Stimulated activated CD4-positive, alpha-beta T cell treated with anti-CD3 and anti-CD28 coated beads, TNF-alpha, amount 100 ng/mL, for 48 hours (primary cell): ENCODE data around the gene CACNA2D4.
"Not testable (repeated sequence)": the region's sequence is repeated elsewhere in the genome, so short reads cannot be mapped to it uniquely, and the experiment has no call there.

ENCODE experiments used
- DNase-seq, 3 donors: peaks; one replicate each; pipeline ENCODE4 v3.0.0-alpha.2; 2020; ENCODE audit warnings: low read depth in 3 of 3

The CACNA2D4 gene

GRCh38 chr12:1832801-1833595, 85.5 kb downstream of the CACNA2D4 start:
- no peak for DNase-seq

GRCh38 chr12:1830981-1831963, 87.2 kb downstream of the CACNA2D4 start:
- DNase-seq, result no peak

GRCh38 chr12:1830401-1830845, 88.0 kb downstream of the CACNA2D4 start:
- no peak for DNase-seq

GRCh38 chr12:1829306-1829900, 89.0 kb downstream of the CACNA2D4 start:
- DNase-seq, result no peak

GRCh38 chr12:1828856-1829255, 89.6 kb downstream of the CACNA2D4 start:
- no peak for DNase-seq

- no peak for DNase-seq
Measured at GRCh38 chr12:1827826-1828805, 90.3 kb downstream of the CACNA2D4 start.

GRCh38 chr12:1826867-1827705, 91.4 kb downstream of the CACNA2D4 start:
- DNase-seq, result no peak

- no peak for DNase-seq
Measured at GRCh38 chr12:1826401-1826800, 92.1 kb downstream of the CACNA2D4 start.

GRCh38 chr12:1825382-1826102, 92.9 kb downstream of the CACNA2D4 start:
- no peak for DNase-seq

- no peak for DNase-seq
Measured at GRCh38 chr12:1823237-1823636, 95.2 kb downstream of the CACNA2D4 start.

GRCh38 chr12:1822699-1823098, 95.8 kb downstream of the CACNA2D4 start:
- no peak for DNase-seq

GRCh38 chr12:1821805-1822204, 96.6 kb downstream of the CACNA2D4 start:
- no peak for DNase-seq

GRCh38 chr12:1820896-1821291, 97.6 kb downstream of the CACNA2D4 start:
- DNase-seq, result no peak

GRCh38 chr12:1820191-1820895, 98.1 kb downstream of the CACNA2D4 start, which contains the start of gene LRTM2:
Gene LRTM2, plus strand, starts transcription at chr12:1820565. Its CDS starts 7,584 bp downstream, at chr12:1828149.
- no peak for DNase-seq

GRCh38 chr12:1819571-1819970, 98.9 kb downstream of the CACNA2D4 start:
- DNase-seq, result no peak

- DNase-seq, result no peak
Measured at GRCh38 chr12:1819050-1819449, 99.4 kb downstream of the CACNA2D4 start.

GRCh38 chr12:1817928-1818327, 100.5 kb downstream of the CACNA2D4 start:
- DNase-seq, result not testable (repeated sequence)

GRCh38 chr12:1816730-1817348, 101.6 kb downstream of the CACNA2D4 start:
- DNase-seq, result no peak
